Central memory CD8-positive, alpha-beta T cell (primary cell): ENCODE data around the gene EXD3.

Experiments
- ATAC-seq: fragments of 150-1000 bp; cut with Tn5 transposase; replicated peaks from 2 replicates; pipeline ENCODE4 v1.10.0; 2022; ENCODE audit warnings: mild to moderate bottlenecking, moderate FRiP score, moderate number of reproducible peaks; ENCODE audit not compliant: poor library complexity, severe bottlenecking; ENCODE audit errors: extremely low read depth
- DNase-seq, 2 donors: peaks; one replicate each; pipeline ENCODE4 v3.0.0; 2021; ENCODE audit warnings: low spot score in 2 of 2
- H3K27ac Mint-ChIP-seq: one replicate; pipeline ENCODE4 v1.8.0; 2022; ENCODE audit warnings: low read depth, mild to moderate bottlenecking, moderate library complexity, mixed read lengths
- H3K27me3 Mint-ChIP-seq: one replicate; pipeline ENCODE4 v1.8.0; 2022; ENCODE audit warnings: mixed read lengths
- H3K36me3 Mint-ChIP-seq: one replicate; pipeline ENCODE4 v1.8.0; 2022; ENCODE audit warnings: mild to moderate bottlenecking, moderate library complexity, mixed read lengths; ENCODE audit not compliant: insufficient read depth
- H3K4me1 Mint-ChIP-seq: one replicate; pipeline ENCODE4 v1.8.0; 2022; ENCODE audit warnings: mixed read lengths
- H3K4me3 Mint-ChIP-seq: one replicate; pipeline ENCODE4 v1.8.0; 2022; ENCODE audit warnings: mild to moderate bottlenecking, moderate library complexity, mixed read lengths
- H3K9me3 Mint-ChIP-seq: one replicate; pipeline ENCODE4 v1.8.0; 2022; ENCODE audit warnings: mixed read lengths

Gene EXD3

GRCh38 chr9:137404961-137405567 lies 17.9 kb downstream of the EXD3 start:
- H3K27ac Mint-ChIP-seq: no peak overlapping the region
- H3K9me3 Mint-ChIP-seq: no peaks in the 10 kb centered on the region

DNA sequence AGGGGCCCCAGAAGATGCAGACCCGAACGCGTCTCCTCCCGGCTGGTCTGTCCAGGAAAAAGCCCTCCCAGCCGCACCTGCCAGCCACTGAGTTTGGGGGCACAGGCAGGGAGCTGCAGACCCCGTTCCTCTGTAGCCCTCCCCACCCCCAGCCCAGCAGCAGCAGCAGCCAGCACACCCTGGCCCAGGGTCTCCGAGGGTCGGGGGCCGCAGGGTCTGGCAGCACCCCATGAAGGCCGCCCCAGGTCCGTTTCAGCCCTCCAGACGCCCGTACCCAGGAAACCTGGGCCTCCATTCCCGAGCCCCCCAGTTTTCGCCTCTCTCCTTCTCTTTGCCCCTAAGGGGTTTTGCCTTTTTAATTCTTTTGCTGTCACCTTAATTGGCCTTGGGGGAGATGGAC lies 19.7 kb downstream of the EXD3 start:
- peaks cover 9% of the 10 kb centered on the region for H3K27me3 Mint-ChIP-seq
- H3K4me1 Mint-ChIP-seq: peaks cover 20% of the 10 kb centered on the region
- no peak for DNase-seq

More at GRCh38 chr9:137404961-137405567, 17.9 kb downstream of the EXD3 start:
- Mint-ChIP-seq H3K4me3 (no peak overlapping the region), H3K4me1 (peaks cover 14% of the 10 kb centered on the region), H3K36me3 (peaks cover 8% of the 10 kb centered on the region), H3K27me3 (peaks cover 9% of the 10 kb centered on the region)
- DNase-seq (no peak), ATAC-seq (no peak)

DNA sequence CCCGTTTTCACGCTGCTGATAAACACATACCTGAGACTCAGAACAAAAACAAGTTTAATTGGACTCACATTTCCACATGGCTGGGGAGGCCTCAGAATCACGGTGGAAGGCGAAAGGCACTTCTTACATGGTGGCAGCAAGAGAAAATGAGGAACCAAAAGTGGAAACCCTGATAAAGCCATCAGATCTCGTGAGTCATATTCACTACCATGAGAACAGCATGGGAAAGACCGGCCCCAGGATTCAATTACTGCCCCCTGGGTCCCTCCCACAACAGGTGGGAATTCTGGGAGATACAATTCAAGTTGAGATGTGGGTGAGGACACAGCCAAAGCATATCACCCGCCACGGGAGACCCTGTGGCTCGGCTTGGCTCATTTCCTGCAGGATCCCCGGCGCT lies 20.2 kb downstream of the EXD3 start:
- H3K27me3 Mint-ChIP-seq: peaks cover 9% of the 10 kb centered on the region
- H3K36me3 Mint-ChIP-seq: peaks cover 8% of the 10 kb centered on the region
- ATAC-seq (no peak), DNase-seq (no peak)
- H3K4me1 Mint-ChIP-seq: peaks cover 25% of the 10 kb centered on the region
- no peak overlapping the region for H3K27ac Mint-ChIP-seq
- H3K9me3 Mint-ChIP-seq: no peaks in the 10 kb centered on the region
- H3K4me3 Mint-ChIP-seq: no peak overlapping the region

More for the DNA sequence above, 19.7 kb downstream of the EXD3 start:
- Mint-ChIP-seq H3K27ac (no peak overlapping the region), H3K4me3 (no peak overlapping the region), H3K9me3 (no peaks in the 10 kb centered on the region), H3K36me3 (peaks cover 8% of the 10 kb centered on the region)
- ATAC-seq: no peak

GRCh38 chr9:137398561-137399468 lies 24.1 kb downstream of the EXD3 start:
- H3K27me3 Mint-ChIP-seq: no peaks in the 10 kb centered on the region
- H3K9me3 Mint-ChIP-seq: no peaks in the 10 kb centered on the region
- DNase-seq (no peak), ATAC-seq (no peak)
- peaks cover 26% of the 10 kb centered on the region for H3K4me1 Mint-ChIP-seq
- peaks cover 5% of the 10 kb centered on the region for H3K36me3 Mint-ChIP-seq
- no peak overlapping the region for H3K4me3 Mint-ChIP-seq
- H3K27ac Mint-ChIP-seq: peak overlapping the region; percentile 22

- DNase-seq (no peak), ATAC-seq (no peak)
- H3K27ac Mint-ChIP-seq: no peak overlapping the region
- H3K9me3 Mint-ChIP-seq: no peaks in the 10 kb centered on the region
- H3K4me3 Mint-ChIP-seq: no peak overlapping the region
- H3K36me3 Mint-ChIP-seq: peaks cover 5% of the 10 kb centered on the region
- H3K27me3 Mint-ChIP-seq: no peaks in the 10 kb centered on the region
- peaks cover 26% of the 10 kb centered on the region for H3K4me1 Mint-ChIP-seq
Measured at GRCh38 chr9:137397675-137398423, 25.1 kb downstream of the EXD3 start.

DNA sequence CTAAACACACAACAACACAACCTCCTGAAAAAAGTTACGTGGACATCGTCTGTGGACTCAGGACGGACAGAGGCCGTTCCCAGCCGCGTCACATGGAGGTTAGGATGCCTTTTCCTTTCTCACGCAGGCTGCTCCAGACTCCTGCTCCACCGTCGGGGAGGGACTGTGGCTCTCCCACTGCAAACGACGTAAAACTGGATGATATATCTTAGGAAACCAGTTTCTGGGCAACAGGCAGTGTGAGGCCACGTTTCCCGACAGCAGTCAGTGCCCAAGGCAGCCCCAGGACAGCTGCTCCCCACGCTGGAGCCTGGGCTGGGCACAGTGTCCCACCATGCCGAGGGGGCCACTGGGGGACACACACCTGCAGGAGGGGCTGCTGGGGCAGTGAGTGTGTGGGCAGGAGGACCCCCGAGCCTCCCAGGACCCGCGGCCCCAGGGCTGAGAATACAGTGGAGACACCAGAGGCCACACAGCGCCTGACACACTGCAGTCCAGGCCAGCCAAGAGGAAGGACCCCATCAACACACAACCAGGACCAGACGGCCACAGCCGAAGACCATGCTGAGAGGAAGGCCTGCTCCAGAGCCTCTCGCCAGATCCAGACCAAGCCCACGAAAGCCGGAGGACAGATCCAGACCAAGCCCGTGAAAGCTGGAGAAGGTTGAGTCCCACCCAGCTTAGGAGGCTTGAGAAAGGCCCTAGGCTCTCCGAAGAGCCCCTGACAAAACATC lies 26.2 kb downstream of the EXD3 start:
- DNase-seq (no peak), ATAC-seq (no peak)
- Mint-ChIP-seq H3K4me1 (peaks cover 18% of the 10 kb centered on the region), H3K27me3 (no peaks in the 10 kb centered on the region), H3K36me3 (peaks cover 2% of the 10 kb centered on the region), H3K9me3 (no peaks in the 10 kb centered on the region), H3K4me3 (no peak overlapping the region), H3K27ac (no peak overlapping the region)

- ATAC-seq (no peak), DNase-seq (no peak)
- H3K4me1 Mint-ChIP-seq: peaks cover 18% of the 10 kb centered on the region
- H3K27me3 Mint-ChIP-seq: no peaks in the 10 kb centered on the region
- no peaks in the 10 kb centered on the region for H3K9me3 Mint-ChIP-seq
- H3K27ac Mint-ChIP-seq: no peak overlapping the region
- H3K36me3 Mint-ChIP-seq: peaks cover 2% of the 10 kb centered on the region
- H3K4me3 Mint-ChIP-seq: no peak overlapping the region
Measured at GRCh38 chr9:137396227-137396626, 26.7 kb downstream of the EXD3 start.

GRCh38 chr9:137395666-137396010 lies 27.3 kb downstream of the EXD3 start:
- H3K4me1 Mint-ChIP-seq: peaks cover 18% of the 10 kb centered on the region
- no peaks in the 10 kb centered on the region for H3K36me3 Mint-ChIP-seq
- ATAC-seq: no peak
- DNase-seq: no peak
- no peaks in the 10 kb centered on the region for H3K27me3 Mint-ChIP-seq
- no peaks in the 10 kb centered on the region for H3K9me3 Mint-ChIP-seq
- H3K27ac Mint-ChIP-seq: no peak overlapping the region
- no peak overlapping the region for H3K4me3 Mint-ChIP-seq

- H3K27ac Mint-ChIP-seq: no peak overlapping the region
- no peaks in the 10 kb centered on the region for H3K9me3 Mint-ChIP-seq
- H3K27me3 Mint-ChIP-seq: no peaks in the 10 kb centered on the region
- ATAC-seq (no peak), DNase-seq (no peak)
- H3K36me3 Mint-ChIP-seq: no peaks in the 10 kb centered on the region
- H3K4me1 Mint-ChIP-seq: peaks cover 18% of the 10 kb centered on the region
- H3K4me3 Mint-ChIP-seq: no peak overlapping the region
Measured at GRCh38 chr9:137394866-137395665, 27.9 kb downstream of the EXD3 start.

DNA sequence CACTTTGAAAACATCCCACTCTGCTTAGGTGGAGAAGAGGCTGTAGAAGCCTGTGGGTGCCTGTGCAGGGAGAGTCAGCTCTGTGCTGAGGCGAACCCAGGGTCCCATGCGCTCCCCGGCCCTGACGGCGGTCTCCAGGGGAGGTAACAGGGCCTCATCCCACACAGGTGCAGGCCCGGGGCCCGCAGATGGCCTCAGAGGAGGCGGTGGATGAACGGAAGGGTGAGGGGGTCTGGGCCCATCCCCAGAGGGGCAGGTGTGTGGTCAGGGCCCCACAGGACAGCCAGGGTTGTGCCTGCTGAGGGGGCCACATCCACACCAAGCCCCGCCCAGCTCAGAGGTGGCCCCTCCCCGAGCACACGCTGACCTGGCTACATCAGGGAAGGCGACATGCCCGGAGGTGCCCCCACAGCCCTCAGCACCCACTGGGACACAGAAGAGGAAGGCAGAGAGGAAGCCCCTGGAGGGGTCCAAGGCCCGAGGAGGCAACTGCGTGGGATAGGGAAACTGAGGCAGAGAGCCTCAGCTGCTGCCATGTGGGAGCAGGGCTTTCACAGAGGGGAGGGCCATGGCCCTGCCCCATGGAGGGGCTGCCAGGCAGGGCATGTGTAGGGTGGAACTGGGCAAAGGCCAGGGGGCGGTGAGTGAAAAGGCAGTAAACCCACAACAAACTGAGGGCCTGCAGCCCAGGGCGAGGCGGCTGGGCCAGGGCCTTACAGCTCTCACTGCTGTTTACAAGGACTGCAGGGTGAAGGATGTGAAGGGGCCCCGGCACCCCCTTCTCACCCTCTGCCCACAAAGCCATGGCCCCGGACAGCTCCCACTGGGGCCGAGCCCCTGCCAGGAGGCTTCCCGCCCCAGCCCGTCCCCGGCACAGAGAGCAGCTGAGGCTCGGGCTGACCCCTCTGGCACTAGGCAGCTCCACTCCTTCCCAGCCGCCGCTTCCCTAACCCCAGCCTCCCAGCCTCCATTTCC lies 29.5 kb downstream of the EXD3 start:
- no peak for DNase-seq

More for the DNA sequence above, 29.5 kb downstream of the EXD3 start:
- no peak overlapping the region for H3K4me3 Mint-ChIP-seq
- no peaks in the 10 kb centered on the region for H3K9me3 Mint-ChIP-seq
- no peak for ATAC-seq
- H3K4me1 Mint-ChIP-seq: peaks cover 12% of the 10 kb centered on the region
- H3K27me3 Mint-ChIP-seq: no peaks in the 10 kb centered on the region
- no peaks in the 10 kb centered on the region for H3K36me3 Mint-ChIP-seq
- H3K27ac Mint-ChIP-seq: no peak overlapping the region
